Endothelial cell of umbilical vein (primary cell): ENCODE data around the gene NR5A1. TPM values are rescaled to one million over a fixed set of nuclear protein-coding genes. Genes with fewer than 3 reads are reported as not detected.

ENCODE experiments used
- BruUV-seq: library from RNA; stranded (reverse); fragments of 400-500 nt; replicated peaks from 2 replicates; lab custom pipeline; 2021; lab: Mats Ljungman, UMichigan
- CTCF ChIA-PET: fragments of 300-600, 350-600 bp; sonication (Branson Sonifier 250); formaldehyde crosslinking; loops from one replicate; lab custom pipeline; 2021; ENCODE audit warnings: antibody characterized with exemption, inconsistent platforms; lab: Charles Lee
- POLR2A ChIA-PET: fragments of 300-600, 350-600 bp; sonication (Branson Sonifier 250); formaldehyde crosslinking; loops from one replicate; lab custom pipeline; 2021; ENCODE audit warnings: antibody characterized with exemption, inconsistent platforms; lab: Charles Lee
- DNase-seq: peaks from one replicate; pipeline ENCODE4 v3.0.0-alpha.2; 2011; ENCODE audit warnings: low read depth, low spot score
- FAIRE-seq: peaks from 2 replicates; lab custom pipeline; 2011; peaks lifted over from hg19 to GRCh38; lab: Jason Lieb, UNC
- H2AFZ ChIP-seq: 2 replicates; pipeline ENCODE4 v1.6.0; 2012; ENCODE audit warnings: low read depth, low read length, control low read depth, inconsistent platforms
- H3K27ac ChIP-seq: 2 replicates; pipeline ENCODE4 v1.5.1; 2011; ENCODE audit warnings: low read depth, mild to moderate bottlenecking, control low read depth, low read length, moderate library complexity; ENCODE audit not compliant: insufficient read depth
- H3K27me3 ChIP-seq, 2 experiments: 2 replicates each; pipeline versions ENCODE4 v1.6.0 to v1.6.1; 2011; ENCODE audit warnings: low read length in 2 of 2, mixed read lengths in 1 of 2; ENCODE audit not compliant: control insufficient read depth in 2 of 2, insufficient read depth in 2 of 2
- H3K36me3 ChIP-seq, 2 experiments: 2 replicates in 1 of 2; 3 replicates in 1 of 2; pipeline ENCODE4 v1.5.1; 2011; ENCODE audit warnings: low read length in 2 of 2, mild to moderate bottlenecking in 1 of 2, moderate library complexity in 1 of 2; ENCODE audit not compliant: control insufficient read depth in 2 of 2, insufficient read depth in 2 of 2; ENCODE audit errors: extremely low read depth in 1 of 2
- H3K4me1 ChIP-seq: 3 replicates; pipeline ENCODE4 v1.5.1; 2011; ENCODE audit warnings: mild to moderate bottlenecking, low read length; ENCODE audit not compliant: control insufficient read depth, insufficient read depth; ENCODE audit errors: extremely low read depth
- H3K4me2 ChIP-seq: 2 replicates; pipeline ENCODE4 v1.6.1; 2011; ENCODE audit warnings: low read length, control low read depth, mixed read lengths; ENCODE audit not compliant: insufficient read depth
- H3K4me3 ChIP-seq, 3 experiments: fragments of 200-600 bp in 1 of 3; sonication (generic), shearing (Covaris generic) in 1 of 3; replicated peaks in 1 of 3; 2 replicates each; pipeline ENCODE4 v1.5.1; 2011 to 2016; ENCODE audit warnings: control low read depth in 3 of 3, low read length in 3 of 3, mild to moderate bottlenecking in 2 of 3, inconsistent platforms in 1 of 3, low read depth in 1 of 3, moderate library complexity in 1 of 3; ENCODE audit not compliant: insufficient read depth in 1 of 3
- H3K79me2 ChIP-seq: 2 replicates; pipeline ENCODE4 v1.6.0; 2012; ENCODE audit warnings: low read length, inconsistent platforms; ENCODE audit not compliant: control insufficient read depth, insufficient read depth
- H3K9ac ChIP-seq: replicated peaks from 2 replicates; pipeline ENCODE3; 2011; ENCODE audit warnings: low read length, control low read depth; ENCODE audit not compliant: insufficient read depth; ENCODE audit errors: extremely low read depth
- H3K9me1 ChIP-seq: replicated peaks from 3 replicates; pipeline ENCODE4 v1.6.0; 2011; ENCODE audit warnings: mild to moderate bottlenecking, low read length; ENCODE audit not compliant: control insufficient read depth, insufficient read depth; ENCODE audit errors: extremely low read depth
- H3K9me3 ChIP-seq: replicated peaks from 2 replicates; pipeline ENCODE4 v1.5.1; 2012; ENCODE audit warnings: low read length, inconsistent platforms; ENCODE audit not compliant: control insufficient read depth, insufficient read depth
- H4K20me1 ChIP-seq: replicated peaks from 2 replicates; pipeline ENCODE3; 2011; ENCODE audit warnings: mild to moderate bottlenecking, low read length; ENCODE audit not compliant: control insufficient read depth, insufficient read depth; ENCODE audit errors: extremely low read depth
- CTCF ChIP-seq, 2 donors: IDR thresholded peaks; 1 replicate in 1 of 2; 2 replicates in 1 of 2; pipeline ENCODE4 v1.5.1; 2011; ENCODE audit warnings: low read length in 2 of 2, mild to moderate bottlenecking in 2 of 2, moderate library complexity in 2 of 2, control low read depth in 1 of 2, inconsistent platforms in 1 of 2, low read depth in 1 of 2; ENCODE audit not compliant: insufficient read depth in 1 of 2; ENCODE audit errors: extremely low read depth in 1 of 2
- EZH2 ChIP-seq: IDR thresholded peaks from 2 replicates; pipeline ENCODE4 v1.6.1; 2012; ENCODE audit warnings: borderline replicate concordance, low read depth, mild to moderate bottlenecking, moderate library complexity, low read length, inconsistent platforms; ENCODE audit not compliant: severe bottlenecking
- FOS ChIP-seq: IDR thresholded peaks from 2 replicates; pipeline ENCODE4 v1.6.1; 2011; ENCODE audit warnings: mild to moderate bottlenecking, low read length, moderate library complexity, borderline replicate concordance; ENCODE audit not compliant: insufficient read depth
- GATA2 ChIP-seq: IDR thresholded peaks from 2 replicates; pipeline ENCODE4 v1.7.0; 2011; ENCODE audit warnings: low read depth, mild to moderate bottlenecking, moderate library complexity, mixed read lengths, low read length; ENCODE audit not compliant: insufficient read length, insufficient read depth
- JUN ChIP-seq: IDR thresholded peaks from 2 replicates; pipeline ENCODE4 v1.6.1; 2011; ENCODE audit warnings: borderline replicate concordance, low read depth; ENCODE audit not compliant: insufficient read length, insufficient read depth
- MAX ChIP-seq: IDR thresholded peaks from 2 replicates; pipeline ENCODE4 v1.6.1; 2011; ENCODE audit not compliant: insufficient read depth, insufficient read length
- MYC ChIP-seq: IDR thresholded peaks from one replicate; pipeline ENCODE4 v1.6.1; 2011; ENCODE audit warnings: mild to moderate bottlenecking, low read depth, low read length
- POLR2A ChIP-seq: IDR thresholded peaks from 2 replicates; pipeline ENCODE4 v1.6.1; 2012; ENCODE audit warnings: low read depth, mild to moderate bottlenecking, control low read depth, low read length
- POLR2AphosphoS5 ChIP-seq: IDR thresholded peaks from 2 replicates; pipeline ENCODE4 v1.6.1; 2012; ENCODE audit warnings: low read depth, mild to moderate bottlenecking, control low read depth, low read length, moderate library complexity; ENCODE audit not compliant: insufficient read depth
- dilution Hi-C: fragments of 300-500 bp; cut with MboI; formaldehyde crosslinking; loops from one replicate; pipeline ENCODE4 v1.15.0; 2019; ENCODE audit warnings: low sequenced_read_pairs; ENCODE audit not compliant: extremely low pct_ligation_motif_present
- intact Hi-C: fragments of 100-400 bp; cut with micrococcal nuclease; formaldehyde crosslinking; loops from one replicate; pipeline ENCODE4 v1.10.0; 2022
- polyA plus RNA-seq, 4 experiments: library from polyadenylated mRNA; depleted of rRNA in 3 of 4; stranded (reverse) in 3 of 4; unstranded in 1 of 4; fragments of >200 nt; gene quantifications; 2 replicates each; pipeline versions ENCODE4 v1.2.1 to v1.2.3, GENCODE V29; 2011 to 2012; ENCODE audit warnings: missing spikeins in 1 of 4
- total RNA-seq: library from RNA; stranded (reverse); gene quantifications from 2 replicates; pipeline ENCODE4 v1.2.3, GENCODE V29; 2021

NR5A1 gene
- total and polyA plus RNA-seq, 2 donors (not counting 3 experiments of a cell fraction or from before 2014, with no cell fraction given) = not detected

GRCh38 chr9:124439686-124440243 is 67.4 kb downstream of the NR5A1 start:
- BruUV-seq = no TSS peak
- Histone ChIP-seq H3K27me3 (peaks cover 0 to 2% of the 10 kb centered on the region in 2 experiments), H3K4me2 (no peak overlapping the region), H3K9me3 (no peaks in the 10 kb centered on the region), H4K20me1 (no peaks in the 10 kb centered on the region), H3K9me1 (no peaks in the 10 kb centered on the region), H3K9ac (no peak overlapping the region), H3K79me2 (no peaks in the 10 kb centered on the region), H3K4me3 (no peak overlapping the region), H3K4me1 (no peaks in the 10 kb centered on the region), H3K27ac (no peak overlapping the region), H3K36me3 (no peaks in the 10 kb centered on the region), H2AFZ (no peak overlapping the region)
- ChIA-PET POLR2A (no interaction called here), CTCF (no interaction called here)
- no peak for TF ChIP-seq MYC
- TF ChIP-seq POLR2AphosphoS5 = no peak
- TF ChIP-seq GATA2 = no peak
- dilution Hi-C loops = no loop called here
- FAIRE-seq (no peak), DNase-seq (no peak)
- intact Hi-C loops = no loop called here

GRCh38 chr9:124439086-124439485 is 68.1 kb downstream of the NR5A1 start:
- ChIA-PET POLR2A (no interaction called here), CTCF (no interaction called here)
- H3K4me3 ChIP-seq = no peak overlapping the region
- H3K4me2 ChIP-seq = no peak overlapping the region
- no peaks in the 10 kb centered on the region for H3K36me3 ChIP-seq
- H4K20me1 ChIP-seq = no peaks in the 10 kb centered on the region
- no peaks in the 10 kb centered on the region for H3K9me1 ChIP-seq
- BruUV-seq = no TSS peak
- no peak overlapping the region for H2AFZ ChIP-seq
- DNase-seq = no peak
- no peaks in the 10 kb centered on the region for H3K4me1 ChIP-seq
- TF ChIP-seq MYC = no peak
- no peak for TF ChIP-seq JUN
- no peak for TF ChIP-seq CTCF (IDR thresholded peaks at IDR 0.05; ENCODE audit: extremely low read depth in 1 of 2, insufficient read depth in 1 of 2, low read depth in 1 of 2, low read length in 2 of 2)
- TF ChIP-seq POLR2AphosphoS5 = no peak
- TF ChIP-seq FOS = no peak
- TF ChIP-seq EZH2 = no peak
- TF ChIP-seq MAX = no peak
- no peak for TF ChIP-seq POLR2A
- no peak for TF ChIP-seq GATA2
- intact Hi-C loops (no loop called here), dilution Hi-C loops (no loop called here)
- H3K9me3 ChIP-seq = no peaks in the 10 kb centered on the region
- H3K79me2 ChIP-seq = no peaks in the 10 kb centered on the region
- H3K27me3 ChIP-seq = peaks cover 0 to 2% of the 10 kb centered on the region in 2 experiments
- H3K9ac ChIP-seq = no peak overlapping the region
- FAIRE-seq = no peak
- H3K27ac ChIP-seq = no peak overlapping the region
